Tibial artery (tissue), 4 donors: ENCODE measurements around the gene SMAD2.
"Not testable (repeated sequence)": the region's sequence is repeated elsewhere in the genome, so short reads cannot be mapped to it uniquely, and the experiment has no call there.

Experiments
- DNase-seq, 2 donors: peaks; one replicate each; pipeline ENCODE4 v3.0.0-alpha.2; 2019
- H3K27ac ChIP-seq, 2 donors: fragments of 200-600 bp; sonication (generic) in 1 of 2; 1 replicate in 1 of 2; 2 replicates in 1 of 2; pipeline ENCODE4 v1.5.1; 2018 to 2019; ENCODE audit warnings: mild to moderate bottlenecking in 1 of 2
- H3K27me3 ChIP-seq, 2 donors: fragments of 200-600 bp; sonication (generic) in 1 of 2; one replicate each; pipeline versions ENCODE4 v1.5.1 to v1.6.0; 2016 to 2019
- H3K36me3 ChIP-seq, 3 donors: fragments of 200-600 bp; sonication (generic) in 2 of 3; one replicate each; pipeline ENCODE4 v1.5.1; 2016 to 2019; ENCODE audit warnings: mild to moderate bottlenecking in 2 of 3
- H3K4me1 ChIP-seq, 4 donors: fragments of 200-600 bp; sonication (generic) in 2 of 4; 1 replicate in 3 of 4; 2 replicates in 1 of 4; pipeline ENCODE4 v1.5.1; 2016 to 2019
- H3K4me3 ChIP-seq, 2 donors: fragments of 200-600 bp; sonication (generic) in 1 of 2; 1 replicate in 1 of 2; 2 replicates in 1 of 2; pipeline ENCODE4 v1.5.1; 2018 to 2019; ENCODE audit warnings: mild to moderate bottlenecking in 2 of 2
- H3K9me3 ChIP-seq, 3 donors: fragments of 200-600 bp; sonication (generic) in 1 of 3; one replicate each; pipeline ENCODE4 v1.5.1; 2016 to 2019
- CTCF ChIP-seq, 2 experiments: fragments of 200-600 bp in 1 of 2; fragments of 450-650 bp in 1 of 2; IDR thresholded peaks; one replicate each; pipeline ENCODE4 v1.5.1; 2017 to 2019; ENCODE audit warnings: antibody characterized with exemption in 2 of 2, mild to moderate bottlenecking in 1 of 2, moderate library complexity in 1 of 2
- intact Hi-C: fragments of 100-400 bp; cut with DNase I; formaldehyde crosslinking; loops from one replicate; pipeline ENCODE4 v1.15.0; 2023; ENCODE audit warnings: low total_unique reads

Gene SMAD2

DNA sequence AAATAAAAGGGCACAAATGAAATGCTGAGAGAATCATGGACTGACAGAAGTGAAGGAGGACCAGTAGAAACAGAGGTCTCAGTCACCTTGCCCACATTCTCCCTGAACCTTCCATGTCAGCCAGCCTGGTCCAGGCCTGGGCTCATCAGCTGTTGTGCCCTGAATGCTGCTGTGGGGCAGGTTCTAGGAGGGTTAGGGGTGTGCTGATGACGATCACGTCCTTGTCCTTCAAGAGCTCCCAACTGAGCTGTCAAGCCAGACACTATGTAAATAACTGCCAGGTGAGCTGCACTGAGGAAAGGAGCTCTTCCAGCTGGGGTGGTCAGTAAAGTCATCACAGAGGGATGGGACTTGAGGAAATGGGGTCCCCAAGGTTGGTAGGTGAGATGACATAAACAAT is 156.5 kb downstream of the SMAD2 start:
- no peak for DNase-seq
- Histone ChIP-seq H3K4me1 (no peaks in the 10 kb centered on the region), H3K27ac (no peak overlapping the region), H3K36me3 (no peaks in the 10 kb centered on the region), H3K27me3 (no peaks in the 10 kb centered on the region), H3K9me3 (no peaks in the 10 kb centered on the region), H3K4me3 (no peak overlapping the region)
- intact Hi-C loops: no loop called here
- TF ChIP-seq CTCF (IDR thresholded peaks at IDR 0.05): no peak

DNA sequence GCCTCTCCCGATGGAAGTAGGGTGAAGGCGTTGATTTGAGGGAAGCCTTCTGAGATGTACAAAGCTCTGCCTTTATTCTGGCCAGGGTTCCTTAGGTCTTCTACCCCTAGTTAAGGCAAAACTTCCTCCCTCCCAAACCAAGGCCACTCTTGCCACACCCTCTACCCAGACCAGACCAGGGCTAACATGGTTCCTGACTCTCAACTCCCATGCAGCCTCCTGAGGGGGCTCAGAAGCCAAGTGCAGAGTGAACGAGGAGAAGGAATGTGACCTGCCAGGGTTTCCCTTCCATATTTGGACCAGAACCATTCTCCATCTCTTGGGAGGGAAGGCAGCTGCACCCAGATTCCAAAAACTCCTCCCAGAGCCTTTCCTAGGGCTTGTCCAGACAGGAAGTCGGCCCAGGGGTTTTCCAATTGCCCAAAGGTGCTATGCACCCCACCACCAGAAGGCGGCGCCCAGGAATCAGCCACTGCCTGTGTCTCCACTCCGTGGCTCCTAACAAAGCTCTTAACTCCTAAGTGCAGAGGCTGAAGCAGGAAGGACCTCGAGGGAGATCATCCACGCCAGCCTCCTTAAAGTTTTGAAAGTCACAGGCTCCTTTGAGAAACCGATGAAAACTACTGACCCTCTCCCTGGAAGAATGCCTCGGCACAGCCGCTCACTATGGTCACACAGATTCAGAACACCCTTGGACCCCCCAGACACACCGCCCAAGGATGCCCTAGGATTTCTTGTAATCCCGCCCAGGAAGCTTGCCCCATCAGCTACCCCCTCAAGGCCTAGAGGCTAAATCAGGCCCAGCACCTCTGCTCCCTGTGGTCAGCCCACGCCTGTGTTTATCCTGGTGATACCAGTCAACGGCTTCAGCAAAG is 157.8 kb downstream of the SMAD2 start:
- DNase-seq: no peak
- peak; percentile 32 to 44 for TF ChIP-seq CTCF (IDR thresholded peaks at IDR 0.05)
- no peaks in the 10 kb centered on the region for H3K36me3 ChIP-seq
- no peaks in the 10 kb centered on the region for H3K27me3 ChIP-seq
- intact Hi-C loops: no loop called here
- no peaks in the 10 kb centered on the region for H3K4me1 ChIP-seq
- H3K4me3 ChIP-seq: no peak overlapping the region
- no peak overlapping the region for H3K27ac ChIP-seq
- H3K9me3 ChIP-seq: no peaks in the 10 kb centered on the region

DNA sequence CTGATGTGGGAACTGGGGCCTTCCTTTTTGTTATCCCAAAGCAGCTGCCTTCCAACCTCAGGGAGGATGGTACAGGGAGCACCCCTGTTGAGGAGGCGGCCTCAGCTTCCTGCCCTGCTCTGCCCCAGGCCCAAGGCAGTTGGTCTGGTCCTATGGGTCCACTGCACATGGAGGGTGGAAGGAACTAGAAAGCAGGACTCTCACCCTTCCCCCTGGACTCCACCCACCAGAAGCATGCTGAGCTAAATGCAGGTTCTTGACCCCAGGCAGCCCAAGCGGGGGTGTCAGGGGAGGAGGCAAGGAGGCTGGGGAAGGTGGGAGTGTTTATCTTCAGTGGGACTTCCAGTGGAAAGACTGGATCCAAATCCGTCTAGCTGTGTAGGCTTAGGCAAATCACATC is 158.5 kb downstream of the SMAD2 start:
- no peaks in the 10 kb centered on the region for H3K4me1 ChIP-seq
- no peak for TF ChIP-seq CTCF (IDR thresholded peaks at IDR 0.05)
- no peak for DNase-seq
- intact Hi-C loops: no loop called here
- H3K36me3 ChIP-seq: no peaks in the 10 kb centered on the region
- H3K9me3 ChIP-seq: no peaks in the 10 kb centered on the region
- H3K27ac ChIP-seq: no peak overlapping the region
- no peak overlapping the region for H3K4me3 ChIP-seq
- H3K27me3 ChIP-seq: no peaks in the 10 kb centered on the region

GRCh38 chr18:47767699-47768098 is 162.8 kb downstream of the SMAD2 start:
- no peak for TF ChIP-seq CTCF (IDR thresholded peaks at IDR 0.05)

DNA sequence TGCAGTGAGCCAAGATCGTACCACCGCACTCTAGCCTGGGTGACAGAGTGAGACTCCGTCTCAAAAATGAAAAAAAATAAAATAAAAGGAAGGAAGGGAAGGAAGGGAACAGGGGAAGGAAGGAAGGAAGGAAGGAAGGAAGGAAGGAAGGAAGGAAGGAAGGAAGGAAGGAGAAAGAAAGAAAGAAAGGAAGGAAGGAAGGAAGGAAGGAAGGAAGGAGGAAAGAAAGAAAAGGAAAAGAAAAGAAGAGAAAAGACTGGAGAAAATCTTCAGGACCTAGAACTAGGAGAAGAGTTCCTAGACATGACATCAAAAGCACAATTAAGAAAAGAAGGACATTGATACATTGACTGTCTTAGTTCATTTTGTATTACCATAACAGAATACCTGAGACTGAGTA is 163.3 kb downstream of the SMAD2 start:
- intact Hi-C loops, H3K4me1 ChIP-seq, H3K36me3 ChIP-seq, H3K9me3 ChIP-seq, H3K27ac ChIP-seq, DNase-seq, H3K4me3 ChIP-seq, H3K27me3 ChIP-seq: not testable (repeated sequence)

More at GRCh38 chr18:47767699-47768098, 162.8 kb downstream of the SMAD2 start:
- H3K36me3 ChIP-seq: no peaks in the 10 kb centered on the region
- no peaks in the 10 kb centered on the region for H3K9me3 ChIP-seq
- no peak overlapping the region for H3K27ac ChIP-seq
- H3K4me3 ChIP-seq: no peak overlapping the region
- no peaks in the 10 kb centered on the region for H3K4me1 ChIP-seq
- no peak for DNase-seq
- no peaks in the 10 kb centered on the region for H3K27me3 ChIP-seq
- intact Hi-C loops: no loop called here
